AG09319 (cell line): ENCODE measurements around the gene RFPL1.
A peak's percentile ranks its signal among the peaks of the same experiment; 100 is the strongest.
"Not testable (repeated sequence)": the region's sequence is repeated elsewhere in the genome, so short reads cannot be mapped to it uniquely, and the experiment has no call there.

Experiments used
- DNase-seq: peaks from one replicate; pipeline ENCODE4 v3.0.0-alpha.2; 2010; ENCODE audit warnings: low read depth; ENCODE audit errors: extremely low read depth
- CTCF ChIP-seq: IDR thresholded peaks from 2 replicates; pipeline ENCODE4 v1.5.1; 2011; ENCODE audit warnings: low read depth, mild to moderate bottlenecking, inconsistent platforms, low read length, moderate library complexity

RFPL1 gene

GRCh38 chr22:29438283-29438682 is at the start of gene RFPL1:
Gene RFPL1, plus strand, starts transcription at chr22:29438583.
- DNase-seq = not testable (repeated sequence)

DNA sequence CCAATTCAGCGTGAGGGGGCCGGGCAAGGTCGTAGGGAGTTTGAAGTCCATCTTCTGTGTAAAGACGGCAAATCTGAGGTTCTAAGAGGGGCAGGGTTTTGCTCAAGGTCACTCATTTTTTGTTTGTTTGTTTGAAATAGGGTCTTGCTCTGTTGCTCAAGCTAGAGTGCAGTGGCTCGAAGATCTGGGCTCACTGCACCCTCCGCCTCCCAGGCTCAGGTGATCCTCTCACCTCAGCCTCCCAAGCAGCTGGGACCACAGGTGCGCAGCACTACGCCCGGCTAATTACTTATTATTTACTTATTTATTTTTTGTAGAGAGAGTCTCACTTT is 49.7 kb upstream of the RFPL1 start:
- no peak for TF ChIP-seq CTCF
- no peak for DNase-seq

- no peak for TF ChIP-seq CTCF
- no peak for DNase-seq
These were observed 48.1 kb upstream of the RFPL1 start for GRCh38 chr22:29390270-29390669.

DNA sequence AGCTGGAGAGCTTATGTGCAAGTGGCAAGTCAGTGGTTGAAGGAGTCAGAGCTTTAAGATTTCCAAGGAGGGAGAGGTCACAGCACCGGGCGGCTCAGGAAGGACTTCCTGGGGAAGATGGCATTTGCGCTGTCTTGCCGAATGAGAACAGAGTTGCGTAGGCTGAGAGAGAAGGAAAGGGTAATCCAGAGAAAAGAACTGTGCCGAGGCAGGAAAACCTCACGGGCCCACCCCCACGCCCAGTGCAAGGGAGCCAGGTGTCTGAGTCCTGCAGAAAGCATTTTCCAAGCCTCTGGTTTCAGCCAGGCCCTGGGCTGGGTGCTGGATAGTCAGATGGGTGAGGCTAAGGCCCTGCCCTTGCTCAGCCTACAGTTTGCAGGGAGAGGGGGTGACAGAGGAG is 46.8 kb upstream of the RFPL1 start:
- no peak for TF ChIP-seq CTCF
- no peak for DNase-seq

DNA sequence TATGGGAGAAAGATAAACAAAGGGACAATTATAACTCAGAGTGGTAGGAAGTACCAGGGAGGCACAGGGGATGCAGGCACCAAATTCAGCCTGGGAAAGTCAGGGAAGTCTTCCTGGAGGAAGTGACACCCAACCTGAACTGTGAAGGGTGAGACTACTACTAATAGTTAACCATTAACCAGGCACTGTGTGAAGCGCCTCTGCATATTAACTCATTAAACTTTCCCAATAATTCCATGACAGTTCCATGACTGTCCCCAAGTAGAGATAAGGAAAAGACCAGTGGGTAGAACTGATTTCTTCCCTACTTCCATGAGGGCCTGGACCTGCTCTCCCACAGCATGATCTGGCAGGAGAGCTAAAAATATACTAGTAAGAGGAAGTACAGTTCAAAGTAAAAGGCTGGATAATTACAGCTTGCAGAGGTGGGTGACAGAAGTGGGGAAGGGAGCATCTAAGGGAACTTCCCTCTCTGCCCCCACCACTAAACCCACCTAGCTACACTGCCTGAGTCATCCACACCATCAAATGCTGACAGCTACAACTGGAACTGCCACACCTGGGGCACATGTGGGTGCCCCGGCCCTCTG is 45.3 kb upstream of the RFPL1 start:
- no peak for TF ChIP-seq CTCF
- no peak for DNase-seq

- DNase-seq = peak; percentile 48
- peak; percentile 79 for TF ChIP-seq CTCF
These were observed 43.3 kb upstream of the RFPL1 start for GRCh38 chr22:29394931-29395581.

DNA sequence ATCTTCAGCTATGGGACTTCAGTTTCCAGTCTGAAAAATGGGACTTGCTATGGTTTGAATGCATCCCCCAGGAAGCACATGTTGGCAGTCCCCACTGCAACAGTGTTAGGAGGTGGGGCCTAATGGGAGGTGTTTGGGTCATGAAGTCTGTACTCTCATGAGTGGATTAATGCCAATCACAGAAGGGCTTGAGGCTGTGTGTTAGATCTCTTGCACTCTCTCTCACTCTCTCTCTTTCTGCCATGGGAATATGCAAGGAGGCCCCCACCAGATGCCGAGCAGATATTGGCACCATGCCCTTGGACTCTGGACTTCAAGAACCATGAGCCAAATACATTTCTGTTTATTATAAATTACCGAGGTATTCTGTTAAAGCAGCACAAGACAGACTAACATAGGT is 42.3 kb upstream of the RFPL1 start:
- no peak for DNase-seq
- TF ChIP-seq CTCF = no peak

- TF ChIP-seq CTCF = no peak
- DNase-seq = no peak
These were observed 40.6 kb upstream of the RFPL1 start for GRCh38 chr22:29397791-29398190.
